ENCODE measurements around the gene KLHL36.
A peak's percentile ranks its signal among the peaks of the same experiment; 100 is the strongest.
"Not testable (repeated sequence)": the region's sequence is repeated elsewhere in the genome, so short reads cannot be mapped to it uniquely, and the experiment has no call there.

The KLHL36 gene

GRCh38 chr16:84687715-84688114 lies 39.4 kb downstream of the KLHL36 start:
- TF ChIP-seq, protein P1, sequence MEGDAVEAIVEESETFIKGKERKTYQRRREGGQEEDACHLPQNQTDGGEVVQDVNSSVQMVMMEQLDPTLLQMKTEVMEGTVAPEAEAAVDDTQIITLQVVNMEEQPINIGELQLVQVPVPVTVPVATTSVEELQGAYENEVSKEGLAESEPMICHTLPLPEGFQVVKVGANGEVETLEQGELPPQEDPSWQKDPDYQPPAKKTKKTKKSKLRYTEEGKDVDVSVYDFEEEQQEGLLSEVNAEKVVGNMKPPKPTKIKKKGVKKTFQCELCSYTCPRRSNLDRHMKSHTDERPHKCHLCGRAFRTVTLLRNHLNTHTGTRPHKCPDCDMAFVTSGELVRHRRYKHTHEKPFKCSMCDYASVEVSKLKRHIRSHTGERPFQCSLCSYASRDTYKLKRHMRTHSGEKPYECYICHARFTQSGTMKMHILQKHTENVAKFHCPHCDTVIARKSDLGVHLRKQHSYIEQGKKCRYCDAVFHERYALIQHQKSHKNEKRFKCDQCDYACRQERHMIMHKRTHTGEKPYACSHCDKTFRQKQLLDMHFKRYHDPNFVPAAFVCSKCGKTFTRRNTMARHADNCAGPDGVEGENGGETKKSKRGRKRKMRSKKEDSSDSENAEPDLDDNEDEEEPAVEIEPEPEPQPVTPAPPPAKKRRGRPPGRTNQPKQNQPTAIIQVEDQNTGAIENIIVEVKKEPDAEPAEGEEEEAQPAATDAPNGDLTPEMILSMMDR (IDR thresholded peaks at IDR 0.05; ENCODE audit: insufficient read depth, low read length, missing control alignments): no peak
- CTCF ChIA-PET: interaction anchor here (1.0 to 7.3 kb wide), 9 partner anchors 9 to 177 kb away, joined by 3 to 123 read pairs (median 4); no protein-coding TSS in a partner anchor
- DNase-seq (ENCODE audit: low read depth, low spot score): peak; percentile 78
- no peak overlapping the region for H3K4me3 ChIP-seq (ENCODE audit: low read depth, low read length)
- POLR2A ChIA-PET: interaction anchor here (0.6 to 1.1 kb wide), 3 partner anchors 17 to 71 kb away, joined by 3 to 4 read pairs (median 3); no protein-coding TSS in a partner anchor

- H3K4me3 ChIP-seq (ENCODE audit: low read depth, low read length); DNase-seq (ENCODE audit: low read depth, low spot score); POLR2A ChIA-PET: not testable (repeated sequence)
- CTCF ChIA-PET: interaction anchor here (1.0 to 7.3 kb wide), 9 partner anchors 15 to 182 kb away, joined by 3 to 123 read pairs (median 4); no protein-coding TSS in a partner anchor
Measured at GRCh38 chr16:84688163-84688562, 39.9 kb downstream of the KLHL36 start.

DNA sequence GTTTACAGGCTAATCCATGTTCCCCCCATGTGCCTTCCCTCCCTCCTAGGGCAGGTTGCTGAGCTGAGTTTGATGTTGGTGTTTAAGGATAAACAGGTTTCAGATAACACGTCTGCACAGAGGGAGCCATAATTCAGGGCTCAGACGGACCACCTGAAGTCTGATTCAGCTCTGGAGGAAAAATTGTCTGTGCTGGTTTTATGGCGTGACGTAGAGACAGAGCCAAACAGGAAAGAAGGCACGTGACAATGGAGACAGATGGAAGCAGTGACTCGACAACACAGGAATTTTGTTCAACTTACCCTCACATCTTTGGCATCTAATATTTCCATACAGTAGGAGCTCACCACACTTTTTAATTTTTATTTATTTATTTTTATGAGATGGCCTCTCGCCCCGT lies 40.8 kb downstream of the KLHL36 start:
- H3K4me3 ChIP-seq (ENCODE audit: low read depth, low read length): no peak overlapping the region
- peak; percentile 87 for DNase-seq (ENCODE audit: low read depth, low spot score)
- POLR2A ChIA-PET: interaction anchor here (0.6 kb wide), 1 partner anchor 86 kb away, joined by 3 read pairs; no protein-coding TSS in a partner anchor
- CTCF ChIA-PET: interaction anchor here (0.7 to 7.3 kb wide), 4 partner anchors 12 to 183 kb away, joined by 3 to 123 read pairs (median 6); no protein-coding TSS in a partner anchor
- TF ChIP-seq, protein P1 (IDR thresholded peaks at IDR 0.05; ENCODE audit: insufficient read depth, low read length, missing control alignments): no peak

DNA sequence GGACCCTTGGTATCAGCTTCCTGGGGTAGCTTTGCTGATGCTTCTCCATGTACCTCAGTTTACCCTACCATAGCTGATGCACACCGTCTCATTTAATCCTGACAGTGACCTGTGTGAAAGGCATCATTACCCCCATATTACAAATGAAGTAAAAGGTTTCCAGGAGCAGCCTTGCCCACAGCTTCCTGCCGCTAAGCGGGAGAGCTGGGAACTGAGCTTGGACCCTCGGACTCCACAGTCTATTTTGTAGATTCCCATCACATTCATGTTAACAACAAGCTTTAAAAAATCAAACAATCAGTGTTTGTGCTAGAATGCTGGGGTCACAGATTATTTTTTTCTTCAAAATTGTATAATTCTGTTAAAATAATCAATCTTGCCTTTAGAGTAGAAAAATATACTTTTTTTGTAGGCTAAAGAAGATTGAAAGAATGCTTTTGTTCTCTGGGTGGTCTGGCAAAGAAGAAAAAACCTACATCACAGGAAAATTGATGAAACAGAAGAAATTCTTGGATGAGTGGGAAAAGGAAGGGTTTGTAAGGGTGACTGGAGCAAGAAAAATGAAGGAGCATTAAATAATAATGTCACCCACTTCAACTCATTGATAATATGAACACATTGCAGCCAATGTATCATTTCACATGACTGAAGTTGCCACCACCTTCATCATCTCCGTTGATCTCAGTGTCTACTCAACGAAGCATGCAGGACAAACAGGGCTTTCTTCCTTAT lies 41.9 kb downstream of the KLHL36 start:
- no peak overlapping the region for H3K4me3 ChIP-seq (ENCODE audit: low read depth, low read length)
- ChIA-PET CTCF (interaction anchor here (2.2 to 7.3 kb wide), 2 partner anchors 10 to 17 kb away, joined by 8 to 123 read pairs; no protein-coding TSS in a partner anchor), POLR2A (no interaction called here)
- no peak for DNase-seq (ENCODE audit: low read depth, low spot score)
- TF ChIP-seq, protein P1 (IDR thresholded peaks at IDR 0.05; ENCODE audit: insufficient read depth, low read length, missing control alignments): no peak

DNA sequence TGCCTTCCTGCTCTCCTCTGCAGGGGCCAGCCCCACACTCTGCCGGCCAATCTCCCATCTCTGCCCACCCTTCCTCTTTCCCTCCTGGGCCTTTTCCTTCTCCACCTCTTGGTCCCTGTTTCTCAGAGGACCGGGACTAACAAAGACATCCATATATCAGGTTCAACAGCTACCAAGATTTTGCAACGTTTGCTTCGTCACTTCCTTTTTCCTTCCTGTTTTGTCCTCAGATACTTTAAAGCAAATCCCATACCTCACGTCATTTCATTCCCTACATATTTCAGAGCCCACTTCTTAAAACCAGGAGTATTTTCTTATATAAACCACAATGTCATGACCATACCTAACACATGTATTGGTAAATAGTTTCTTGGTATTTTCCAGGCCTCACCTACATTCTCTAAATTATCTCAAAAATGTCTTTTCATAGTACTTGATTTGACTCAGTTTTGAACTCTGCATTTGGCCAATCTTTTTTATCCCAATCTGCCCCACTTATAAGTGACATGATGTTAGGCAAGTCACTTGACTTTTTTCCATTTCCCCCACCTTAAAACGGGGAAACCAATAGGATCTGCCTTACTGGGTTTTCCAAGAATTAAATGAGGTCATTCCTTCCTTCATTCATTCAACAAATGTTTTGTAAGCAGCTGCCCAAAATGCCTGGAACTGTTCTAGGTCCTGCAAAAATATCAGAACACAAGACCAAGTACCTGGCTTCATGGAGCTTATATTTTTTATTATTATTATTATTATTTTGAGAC lies 44.3 kb downstream of the KLHL36 start:
- TF ChIP-seq, protein P1 (IDR thresholded peaks at IDR 0.05; ENCODE audit: insufficient read depth, low read length, missing control alignments): no peak
- ChIA-PET POLR2A (no interaction called here), CTCF (interaction anchor here (0.6 to 6.4 kb wide), 6 partner anchors 19 to 70 kb away, joined by 3 to 39 read pairs (median 6); no protein-coding TSS in a partner anchor)
- H3K4me3 ChIP-seq (ENCODE audit: low read depth, low read length): no peak overlapping the region
- no peak for DNase-seq (ENCODE audit: low read depth, low spot score)

- DNase-seq (ENCODE audit: low read depth, low spot score); H3K4me3 ChIP-seq (ENCODE audit: low read depth, low read length); POLR2A ChIA-PET: not testable (repeated sequence)
- CTCF ChIA-PET: interaction anchor here (1.5 to 6.4 kb wide), 3 partner anchors 21 to 188 kb away, joined by 4 to 39 read pairs (median 9); no protein-coding TSS in a partner anchor
Measured at GRCh38 chr16:84693869-84694268, 45.6 kb downstream of the KLHL36 start.

GRCh38 chr16:84694980-84695379 lies 46.7 kb downstream of the KLHL36 start:
- POLR2A ChIA-PET: no interaction called here
- CTCF ChIA-PET: interaction anchor here (0.9 to 6.4 kb wide), 4 partner anchors 14 to 189 kb away, joined by 3 to 39 read pairs (median 6); no protein-coding TSS in a partner anchor
- TF ChIP-seq, protein P1 (IDR thresholded peaks at IDR 0.05; ENCODE audit: insufficient read depth, low read length, missing control alignments): no peak
- H3K4me3 ChIP-seq (ENCODE audit: low read depth, low read length): no peak overlapping the region
- no peak for DNase-seq (ENCODE audit: low read depth, low spot score)
